GM23338 (cell line): ENCODE measurements around the gene SLAMF6. TPM values are rescaled to one million over a fixed set of nuclear protein-coding genes. Genes with fewer than 3 reads are reported as not detected.

Experiments used
- ATAC-seq: fragments of 200-7000 bp; cut with Tn5 transposase; 3 replicates; pipeline ENCODE4 v1.9.1; 2020
- DNase-seq: peaks from one replicate; pipeline ENCODE4 v3.0.0-alpha.2; 2015; ENCODE audit warnings: low spot score
- H2AFZ ChIP-seq: fragments of 200-600 bp; sonication (generic); 2 replicates; pipeline ENCODE4 v1.8.0; 2016; ENCODE audit warnings: antibody characterized with exemption, mild to moderate bottlenecking, moderate library complexity
- H3F3A ChIP-seq: fragments of 200-600 bp; sonication (generic); replicated peaks from 2 replicates; pipeline ENCODE4 v1.8.0; 2017; ENCODE audit warnings: antibody characterized with exemption, mixed run types, low read depth
- H3K27ac ChIP-seq: fragments of 200-600 bp; sonication (generic); 2 replicates; pipeline ENCODE4 v1.6.1; 2016; ENCODE audit warnings: low read depth
- H3K27me3 ChIP-seq: fragments of 200-600 bp; sonication (generic); 2 replicates; pipeline ENCODE4 v1.8.0; 2016; ENCODE audit warnings: mild to moderate bottlenecking, mixed run types, moderate library complexity; ENCODE audit not compliant: insufficient read depth
- H3K36me3 ChIP-seq: fragments of 200-600 bp; sonication (generic); 2 replicates; pipeline ENCODE4 v1.8.0; 2016; ENCODE audit warnings: mild to moderate bottlenecking; ENCODE audit not compliant: insufficient read depth
- H3K4me1 ChIP-seq: fragments of 200-600 bp; sonication (generic); 2 replicates; pipeline ENCODE4 v1.8.0; 2016; ENCODE audit warnings: mild to moderate bottlenecking, moderate library complexity; ENCODE audit not compliant: insufficient read depth
- H3K4me2 ChIP-seq: fragments of 200-600 bp; sonication (generic); 2 replicates; pipeline ENCODE4 v1.7.1; 2017; ENCODE audit warnings: mixed run types
- H3K4me3 ChIP-seq: fragments of 200-600 bp; sonication (generic); 2 replicates; pipeline ENCODE4 v1.6.1; 2016; ENCODE audit warnings: mixed run types
- H3K79me2 ChIP-seq: fragments of 200-600 bp; sonication (generic); replicated peaks from 2 replicates; pipeline ENCODE4 v1.8.0; 2017; ENCODE audit warnings: mild to moderate bottlenecking; ENCODE audit not compliant: insufficient read depth
- H3K9me2 ChIP-seq: fragments of 200-600 bp; sonication (generic); 2 replicates; pipeline ENCODE4 v1.8.0; 2017; ENCODE audit not compliant: insufficient read depth
- H4K20me1 ChIP-seq: fragments of 200-600 bp; sonication (generic); replicated peaks from 2 replicates; pipeline ENCODE4 v1.8.0; 2017; ENCODE audit warnings: mild to moderate bottlenecking; ENCODE audit not compliant: insufficient read depth
- H3K27ac Mint-ChIP-seq: 2 replicates; pipeline ENCODE4 v1.8.0; 2020; ENCODE audit warnings: inconsistent platforms, mild to moderate bottlenecking, moderate library complexity, mixed read lengths
- H3K27me3 Mint-ChIP-seq: 3 replicates; pipeline ENCODE4 v1.8.0; 2022; ENCODE audit warnings: low read depth, mild to moderate bottlenecking, moderate library complexity, mixed read lengths, inconsistent platforms; ENCODE audit not compliant: insufficient read depth, poor library complexity
- H3K36me3 Mint-ChIP-seq: 3 replicates; pipeline ENCODE4 v1.8.0; 2021; ENCODE audit warnings: low read depth, mild to moderate bottlenecking, inconsistent platforms, moderate library complexity, mixed read lengths
- H3K4me1 Mint-ChIP-seq: 3 replicates; pipeline ENCODE4 v1.8.0; 2020; ENCODE audit warnings: mild to moderate bottlenecking, inconsistent platforms, mixed read lengths
- H3K4me3 Mint-ChIP-seq: 3 replicates; pipeline ENCODE4 v1.8.0; 2021; ENCODE audit warnings: moderate library complexity, mild to moderate bottlenecking, inconsistent platforms, mixed read lengths
- H3K9me3 Mint-ChIP-seq: 3 replicates; pipeline ENCODE4 v1.8.0; 2020; ENCODE audit warnings: moderate library complexity, mild to moderate bottlenecking, inconsistent platforms, mixed read lengths
- CREB1 ChIP-seq: fragments of 250-450 bp; sonication (Bioruptor Pico); IDR thresholded peaks from 2 replicates; pipeline ENCODE4 v1.5.0; 2020; ENCODE audit warnings: low read depth, mild to moderate bottlenecking, moderate library complexity
- ETS1 ChIP-seq: IDR thresholded peaks from 2 replicates; pipeline ENCODE4 v1.6.1; 2016; ENCODE audit warnings: antibody characterized with exemption
- EZH2phosphoT487 ChIP-seq: fragments of 200-600 bp; sonication (generic); IDR thresholded peaks from one replicate; pipeline ENCODE4 v1.8.1; 2018; ENCODE audit warnings: antibody characterized with exemption; ENCODE audit not compliant: unreplicated experiment
- JUNB ChIP-seq: IDR thresholded peaks from one replicate; pipeline ENCODE4 v1.6.1; 2016; ENCODE audit warnings: antibody characterized with exemption; ENCODE audit not compliant: unreplicated experiment
- NANOG ChIP-seq: IDR thresholded peaks from 2 replicates; pipeline ENCODE4 v1.6.1; 2016; ENCODE audit warnings: antibody characterized with exemption, borderline replicate concordance
- POLR2AphosphoS5 ChIP-seq: IDR thresholded peaks from 2 replicates; pipeline ENCODE4 v1.6.1; 2016; ENCODE audit warnings: antibody characterized with exemption, low read depth
- REST ChIP-seq: IDR thresholded peaks from one replicate; pipeline ENCODE4 v1.6.1; 2018; ENCODE audit warnings: antibody characterized with exemption; ENCODE audit not compliant: unreplicated experiment
- ZNF114 ChIP-seq: fragments of 250-450 bp; sonication (Bioruptor Pico); IDR thresholded peaks from 2 replicates; pipeline ENCODE4 v1.5.0; 2020; ENCODE audit warnings: mild to moderate bottlenecking, moderate library complexity
- ZNF331 ChIP-seq: fragments of 250-450 bp; sonication (Bioruptor Pico); IDR thresholded peaks from 2 replicates; pipeline ENCODE4 v1.5.0; 2020; ENCODE audit warnings: low read depth, mild to moderate bottlenecking, moderate library complexity
- polyA plus RNA-seq: library from polyadenylated mRNA; unstranded; fragments of >200 nt; fragmentation: Nextera tagmentation; extraction: Ambion mirVana; gene quantifications from 2 replicates; pipeline ENCODE4 v1.2.1, GENCODE V29; 2016
- total RNA-seq: library from RNA; depleted of rRNA; stranded (reverse); fragments of >200 nt; shearing (Covaris generic); gene quantifications from 2 replicates; pipeline ENCODE4 v1.2.3, GENCODE V29; 2014
- TF ChIP-seq, protein P1 (sequence below), 2 experiments: fragments of 200-600 bp in 1 of 2; sonication (generic) in 1 of 2; conservative IDR thresholded peaks; 2 replicates each; pipeline versions ENCODE4 v1.5.1 to v1.6.1; 2016 to 2017; ENCODE audit warnings: antibody characterized with exemption in 2 of 2, low read depth in 2 of 2, mild to moderate bottlenecking in 2 of 2, moderate library complexity in 1 of 2

SLAMF6 gene
- total and polyA plus RNA-seq, 2 experiments from 2014 or later, result not detected

GRCh38 chr1:160496334-160496733 lies 26.7 kb downstream of the SLAMF6 start (continued):
- TF ChIP-seq, protein P1, sequence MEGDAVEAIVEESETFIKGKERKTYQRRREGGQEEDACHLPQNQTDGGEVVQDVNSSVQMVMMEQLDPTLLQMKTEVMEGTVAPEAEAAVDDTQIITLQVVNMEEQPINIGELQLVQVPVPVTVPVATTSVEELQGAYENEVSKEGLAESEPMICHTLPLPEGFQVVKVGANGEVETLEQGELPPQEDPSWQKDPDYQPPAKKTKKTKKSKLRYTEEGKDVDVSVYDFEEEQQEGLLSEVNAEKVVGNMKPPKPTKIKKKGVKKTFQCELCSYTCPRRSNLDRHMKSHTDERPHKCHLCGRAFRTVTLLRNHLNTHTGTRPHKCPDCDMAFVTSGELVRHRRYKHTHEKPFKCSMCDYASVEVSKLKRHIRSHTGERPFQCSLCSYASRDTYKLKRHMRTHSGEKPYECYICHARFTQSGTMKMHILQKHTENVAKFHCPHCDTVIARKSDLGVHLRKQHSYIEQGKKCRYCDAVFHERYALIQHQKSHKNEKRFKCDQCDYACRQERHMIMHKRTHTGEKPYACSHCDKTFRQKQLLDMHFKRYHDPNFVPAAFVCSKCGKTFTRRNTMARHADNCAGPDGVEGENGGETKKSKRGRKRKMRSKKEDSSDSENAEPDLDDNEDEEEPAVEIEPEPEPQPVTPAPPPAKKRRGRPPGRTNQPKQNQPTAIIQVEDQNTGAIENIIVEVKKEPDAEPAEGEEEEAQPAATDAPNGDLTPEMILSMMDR (conservative IDR thresholded peaks at IDR 0.05; ENCODE audit: low read depth in 2 of 2), result no peak
- TF ChIP-seq NANOG (no peak), POLR2AphosphoS5 (no peak), ETS1 (no peak), ZNF114 (CRISPR knock-in tag) (no peak), JUNB (no peak), EZH2phosphoT487 (no peak), CREB1 (CRISPR knock-in tag) (no peak), REST (no peak), ZNF331 (CRISPR knock-in tag) (no peak)

GRCh38 chr1:160494620-160495019 lies 28.4 kb downstream of the SLAMF6 start:
- peak; percentile 68 for ATAC-seq
- Histone ChIP-seq H4K20me1 (no peaks in the 10 kb centered on the region), H3K4me3 (no peak overlapping the region), H3K4me2 (no peak overlapping the region), H2AFZ (no peak overlapping the region), H3K4me1 (no peaks in the 10 kb centered on the region), H3K27ac (no peak overlapping the region), H3K79me2 (no peaks in the 10 kb centered on the region), H3F3A (no peaks in the 10 kb centered on the region), H3K36me3 (peaks cover 6% of the 10 kb centered on the region), H3K9me2 (peaks cover 25% of the 10 kb centered on the region; the same call in 1 of the 2 replicates), H3K27me3 (no peaks in the 10 kb centered on the region)
- Mint-ChIP-seq H3K4me3 (no peak overlapping the region), H3K36me3 (no peaks in the 10 kb centered on the region), H3K27ac (no peak overlapping the region), H3K9me3 (peaks cover 8% of the 10 kb centered on the region; the same call in 2 of the 3 replicates), H3K27me3 (peaks cover 1% of the 10 kb centered on the region), H3K4me1 (peaks cover 10% of the 10 kb centered on the region; the same call in 1 of the 3 replicates)
- peak; percentile 53 for DNase-seq
- TF ChIP-seq JUNB, result no peak
- TF ChIP-seq, protein P1 (conservative IDR thresholded peaks at IDR 0.05; ENCODE audit: low read depth in 2 of 2), result peak; percentile 57 to 72
